Measurements from ENCODE around the gene ID3. TPM values are rescaled to one million over a fixed set of nuclear protein-coding genes. Genes with fewer than 3 reads are reported as not detected.

ID3 gene
- total RNA-seq, 1 donor from 2014 or later, result 99.9 TPM

- H3K27me3 ChIP-seq, result no peaks in the 10 kb centered on the region
- no peak overlapping the region for H3K4me2 ChIP-seq
- Mint-ChIP-seq H3K27me3 (ENCODE audit: insufficient read depth, low read depth) (peaks cover 3% of the 10 kb centered on the region), H3K27ac (no peak overlapping the region), H3K4me1 (peaks cover 39% of the 10 kb centered on the region), H3K4me3 (peak overlapping the region; percentile 36), H3K36me3 (no peaks in the 10 kb centered on the region), H3K9me3 (no peaks in the 10 kb centered on the region)
- no peak for DNase-seq (ENCODE audit: low spot score)
- H2AFZ ChIP-seq (replicated peaks), result no peak overlapping the region
- H3K4me3 ChIP-seq, result no peak overlapping the region
- H3K9me3 ChIP-seq (ENCODE audit: low read depth), result no peaks in the 10 kb centered on the region
- no peaks in the 10 kb centered on the region for H3K4me1 ChIP-seq
- no peaks in the 10 kb centered on the region for H3K79me2 ChIP-seq (ENCODE audit: low read depth)
- H3F3A ChIP-seq (ENCODE audit: low read depth), result peaks cover 5% of the 10 kb centered on the region
- H3K9ac ChIP-seq, result no peak overlapping the region
- TF ChIP-seq EZH2phosphoT487 (IDR thresholded peaks at IDR 0.05), result no peak
- no peak for TF ChIP-seq EZH2 (IDR thresholded peaks at IDR 0.05)
- TF ChIP-seq CTCF (IDR thresholded peaks at IDR 0.05), result no peak
- H3K36me3 ChIP-seq, result no peaks in the 10 kb centered on the region
- no peak overlapping the region for H3K27ac ChIP-seq
- H4K20me1 ChIP-seq (ENCODE audit: low read depth), result no peaks in the 10 kb centered on the region
These were observed 19.2 kb upstream of the ID3 start for GRCh38 chr1:23578311-23578996.

GRCh38 chr1:23577056-23578004 is 18.0 kb upstream of the ID3 start:
- peak overlapping the region; percentile 33 for H2AFZ ChIP-seq (replicated peaks)
- no peak overlapping the region for H3K9ac ChIP-seq

GRCh38 chr1:23576338-23577055 is 17.2 kb upstream of the ID3 start:
- no peaks in the 10 kb centered on the region for H3K36me3 Mint-ChIP-seq
- no peak for DNase-seq (ENCODE audit: low spot score)
- Histone ChIP-seq H3K27me3 (no peaks in the 10 kb centered on the region), H3K4me1 (peaks cover 6% of the 10 kb centered on the region), H3F3A (ENCODE audit: low read depth) (peaks cover 5% of the 10 kb centered on the region), H2AFZ (replicated peaks) (no peak overlapping the region), H3K4me3 (no peak overlapping the region), H3K9ac (no peak overlapping the region), H3K9me3 (ENCODE audit: low read depth) (no peaks in the 10 kb centered on the region), H3K4me2 (no peak overlapping the region), H4K20me1 (ENCODE audit: low read depth) (no peaks in the 10 kb centered on the region), H3K36me3 (no peaks in the 10 kb centered on the region), H3K27ac (no peak overlapping the region), H3K79me2 (ENCODE audit: low read depth) (no peaks in the 10 kb centered on the region)
- peaks cover 50% of the 10 kb centered on the region for H3K4me1 Mint-ChIP-seq
- H3K27me3 Mint-ChIP-seq (ENCODE audit: insufficient read depth, low read depth), result peaks cover 4% of the 10 kb centered on the region
- H3K9me3 Mint-ChIP-seq, result no peaks in the 10 kb centered on the region
- H3K27ac Mint-ChIP-seq, result peak overlapping the region; percentile 91
- no peak overlapping the region for H3K4me3 Mint-ChIP-seq
- TF ChIP-seq CTCF (IDR thresholded peaks at IDR 0.05), result no peak
- no peak for TF ChIP-seq EZH2phosphoT487 (IDR thresholded peaks at IDR 0.05)
- TF ChIP-seq EZH2 (IDR thresholded peaks at IDR 0.05), result no peak

More at GRCh38 chr1:23577056-23578004, 18.0 kb upstream of the ID3 start:
- peaks cover 5% of the 10 kb centered on the region for H3F3A ChIP-seq (ENCODE audit: low read depth)
- no peaks in the 10 kb centered on the region for H3K27me3 ChIP-seq
- no peak for DNase-seq (ENCODE audit: low spot score)
- no peak overlapping the region for H3K4me3 ChIP-seq
- Mint-ChIP-seq H3K4me1 (peaks cover 49% of the 10 kb centered on the region), H3K4me3 (no peak overlapping the region), H3K9me3 (no peaks in the 10 kb centered on the region), H3K27me3 (ENCODE audit: insufficient read depth, low read depth) (peaks cover 3% of the 10 kb centered on the region), H3K36me3 (no peaks in the 10 kb centered on the region), H3K27ac (peak overlapping the region; percentile 91)
- no peaks in the 10 kb centered on the region for H3K79me2 ChIP-seq (ENCODE audit: low read depth)
- H4K20me1 ChIP-seq (ENCODE audit: low read depth), result no peaks in the 10 kb centered on the region
- no peak overlapping the region for H3K27ac ChIP-seq
- no peaks in the 10 kb centered on the region for H3K36me3 ChIP-seq
- no peaks in the 10 kb centered on the region for H3K9me3 ChIP-seq (ENCODE audit: low read depth)
- H3K4me2 ChIP-seq, result no peak overlapping the region
- H3K4me1 ChIP-seq, result peaks cover 6% of the 10 kb centered on the region
- no peak for TF ChIP-seq CTCF (IDR thresholded peaks at IDR 0.05)

Measured in neural progenitor cell (in vitro differentiated cells).